ENCODE data around the gene IVNS1ABP. TPM values are rescaled to one million over a fixed set of nuclear protein-coding genes. Genes with fewer than 3 reads are reported as not detected.

The IVNS1ABP gene
- polyA plus RNA-seq, 1 experiment = 59.6 TPM

GRCh38 chr1:185291652-185292051 is 25.4 kb downstream of the IVNS1ABP start:
- Histone ChIP-seq H3K9me3 (ENCODE audit: control insufficient read depth, insufficient read depth, low read length) (no peaks in the 10 kb centered on the region), H3K27ac (ENCODE audit: low read depth, low read length) (no peak overlapping the region), H3K4me3 (ENCODE audit: low read depth, low read length) (no peak overlapping the region), H3K27me3 (ENCODE audit: control insufficient read depth, insufficient read depth, low read length) (no peaks in the 10 kb centered on the region)
- DNase-seq (ENCODE audit: low read depth, low spot score) = no peak
- CTCF ChIA-PET = interaction anchor here (0.6 kb wide), 1 partner anchor 723 kb away, joined by 3 read pairs; no protein-coding TSS in a partner anchor
- TF ChIP-seq CTCF (IDR thresholded peaks at IDR 0.05; ENCODE audit: low read depth, low read length) = no peak
- POLR2A ChIA-PET = no interaction called here

GRCh38 chr1:185291159-185291558 is 25.9 kb downstream of the IVNS1ABP start:
- TF ChIP-seq CTCF (IDR thresholded peaks at IDR 0.05; ENCODE audit: low read depth, low read length) = no peak
- CTCF ChIA-PET = interaction anchor here (1.1 to 1.3 kb wide), 2 partner anchors 121 to 305 kb away, joined by 4 to 6 read pairs; no protein-coding TSS in a partner anchor
- Histone ChIP-seq H3K9me3 (ENCODE audit: control insufficient read depth, insufficient read depth, low read length) (no peaks in the 10 kb centered on the region), H3K27me3 (ENCODE audit: control insufficient read depth, insufficient read depth, low read length) (no peaks in the 10 kb centered on the region), H3K4me3 (ENCODE audit: low read depth, low read length) (no peak overlapping the region), H3K27ac (ENCODE audit: low read depth, low read length) (no peak overlapping the region)
- no peak for DNase-seq (ENCODE audit: low read depth, low spot score)
- POLR2A ChIA-PET = no interaction called here

- ChIA-PET POLR2A (no interaction called here), CTCF (interaction anchor here (1.3 kb wide), 1 partner anchor 306 kb away, joined by 4 read pairs; no protein-coding TSS in a partner anchor)
- TF ChIP-seq CTCF (IDR thresholded peaks at IDR 0.05; ENCODE audit: low read depth, low read length) = no peak
- Histone ChIP-seq H3K27me3 (ENCODE audit: control insufficient read depth, insufficient read depth, low read length) (no peaks in the 10 kb centered on the region), H3K4me3 (ENCODE audit: low read depth, low read length) (no peak overlapping the region), H3K9me3 (ENCODE audit: control insufficient read depth, insufficient read depth, low read length) (no peaks in the 10 kb centered on the region), H3K27ac (ENCODE audit: low read depth, low read length) (no peak overlapping the region)
- DNase-seq (ENCODE audit: low read depth, low spot score) = no peak
Measured at GRCh38 chr1:185289880-185290279, 27.2 kb downstream of the IVNS1ABP start.

GRCh38 chr1:185288435-185288834 is 28.6 kb downstream of the IVNS1ABP start:
- Histone ChIP-seq H3K4me3 (ENCODE audit: low read depth, low read length) (no peak overlapping the region), H3K27ac (ENCODE audit: low read depth, low read length) (no peak overlapping the region), H3K9me3 (ENCODE audit: control insufficient read depth, insufficient read depth, low read length) (no peaks in the 10 kb centered on the region), H3K27me3 (ENCODE audit: control insufficient read depth, insufficient read depth, low read length) (no peaks in the 10 kb centered on the region)
- POLR2A ChIA-PET = no interaction called here
- no peak for DNase-seq (ENCODE audit: low read depth, low spot score)
- TF ChIP-seq CTCF (IDR thresholded peaks at IDR 0.05; ENCODE audit: low read depth, low read length) = no peak
- CTCF ChIA-PET = no interaction called here

GRCh38 chr1:185287451-185287850 is 29.6 kb downstream of the IVNS1ABP start:
- ChIA-PET POLR2A (no interaction called here), CTCF (no interaction called here)
- Histone ChIP-seq H3K9me3 (ENCODE audit: control insufficient read depth, insufficient read depth, low read length) (no peaks in the 10 kb centered on the region), H3K27me3 (ENCODE audit: control insufficient read depth, insufficient read depth, low read length) (no peaks in the 10 kb centered on the region), H3K4me3 (ENCODE audit: low read depth, low read length) (no peak overlapping the region), H3K27ac (ENCODE audit: low read depth, low read length) (no peak overlapping the region)
- DNase-seq (ENCODE audit: low read depth, low spot score) = no peak
- no peak for TF ChIP-seq CTCF (IDR thresholded peaks at IDR 0.05; ENCODE audit: low read depth, low read length)

All from AG04450 (cell line).